Activated B cell treated with CpG ODN at 0.5 μM for 24 hours (primary cell): ENCODE measurements around the gene HES4. TPM values are rescaled to one million over a fixed set of nuclear protein-coding genes. Genes with fewer than 3 reads are reported as not detected.

Experiments
- ATAC-seq: fragments of 200-7000 bp; cut with Tn5 transposase; one replicate; pipeline ENCODE4 v1.10.0; 2021; ENCODE audit warnings: low read depth, mild to moderate bottlenecking, moderate library complexity
- CTCF ChIA-PET: fragments of 350-600 bp; sonication (Branson Sonifier 250); formaldehyde crosslinking; loops from one replicate; lab custom pipeline; 2021; ENCODE audit warnings: antibody characterized with exemption; lab: Charles Lee
- POLR2A ChIA-PET: fragments of 350-600 bp; sonication (Branson Sonifier 250); formaldehyde crosslinking; loops from one replicate; lab custom pipeline; 2021; ENCODE audit warnings: antibody characterized with exemption; lab: Charles Lee
- DNase-seq: peaks from one replicate; pipeline ENCODE4 v3.0.0; 2022
- H3K27ac Mint-ChIP-seq: one replicate; pipeline ENCODE4 v1.8.0; 2020; ENCODE audit warnings: mixed read lengths
- H3K27me3 Mint-ChIP-seq: one replicate; pipeline ENCODE4 v1.8.0; 2021; ENCODE audit warnings: mixed read lengths
- H3K36me3 Mint-ChIP-seq: one replicate; pipeline ENCODE4 v1.8.0; 2021; ENCODE audit warnings: low read depth, mixed read lengths
- H3K4me1 Mint-ChIP-seq: one replicate; pipeline ENCODE4 v1.8.0; 2021; ENCODE audit warnings: mixed read lengths
- H3K4me3 Mint-ChIP-seq: one replicate; pipeline ENCODE4 v1.8.0; 2020; ENCODE audit warnings: mild to moderate bottlenecking, mixed read lengths
- H3K9me3 Mint-ChIP-seq: one replicate; pipeline ENCODE4 v1.8.0; 2020; ENCODE audit warnings: mixed read lengths
- CTCF ChIP-seq: fragments of 200-600 bp; IDR thresholded peaks from one replicate; pipeline ENCODE4 v1.8.0; 2022; ENCODE audit warnings: antibody characterized with exemption, mild to moderate bottlenecking
- intact Hi-C: fragments of 100-400 bp; cut with micrococcal nuclease; formaldehyde crosslinking; loops from one replicate; pipeline ENCODE4 v1.15.1; 2024
- total RNA-seq: library from RNA; stranded (reverse); gene quantifications from 2 replicates; pipeline ENCODE4 v1.2.3, GENCODE V29; 2022

HES4 gene
- total RNA-seq, 1 donor from 2014 or later, result 0.67 TPM

GRCh38 chr1:1034439-1034781 lies 34.5 kb upstream of the HES4 start:
- Mint-ChIP-seq H3K36me3 (no peaks in the 10 kb centered on the region), H3K4me3 (peak overlapping the region; percentile 76), H3K9me3 (no peaks in the 10 kb centered on the region), H3K27ac (no peak overlapping the region), H3K27me3 (peaks cover 9% of the 10 kb centered on the region), H3K4me1 (peaks cover 32% of the 10 kb centered on the region)
- intact Hi-C loops, result loop anchor here (5.0 kb wide), 3 partner anchors 273 to 1358 kb away; partner anchors contain the start of genes ACAP3, MORN1, PUSL1 and RER1
- TF ChIP-seq CTCF, result no peak
- ATAC-seq (no peak), DNase-seq (no peak)
- POLR2A ChIA-PET, result interaction anchor here (0.6 to 4.5 kb wide), 5 partner anchors 21 to 123 kb away, joined by 3 to 159 read pairs (median 6); partner anchors contain the start of gene ISG15
- CTCF ChIA-PET, result interaction anchor here (0.9 to 3.6 kb wide), 3 partner anchors 88 to 266 kb away, joined by 3 to 29 read pairs (median 3); no protein-coding TSS in a partner anchor

- no peaks in the 10 kb centered on the region for H3K36me3 Mint-ChIP-seq
- intact Hi-C loops, result loop anchor here (1.0 to 5.0 kb wide), 9 partner anchors 25 to 1358 kb away; partner anchors contain the start of genes ACAP3, C1orf159, MORN1 and PUSL1
- POLR2A ChIA-PET, result interaction anchor here (0.6 to 4.5 kb wide), 14 partner anchors 11 to 293 kb away, joined by 3 to 159 read pairs (median 6); partner anchors contain the start of genes C1orf159, ISG15 and RNF223
- ATAC-seq (peak; percentile 6), DNase-seq (peak; percentile 48)
- H3K4me1 Mint-ChIP-seq, result peaks cover 27% of the 10 kb centered on the region
- TF ChIP-seq CTCF, result no peak
- H3K9me3 Mint-ChIP-seq, result no peaks in the 10 kb centered on the region
- H3K27ac Mint-ChIP-seq, result no peak overlapping the region
- CTCF ChIA-PET, result interaction anchor here (0.6 to 3.6 kb wide), 13 partner anchors 15 to 856 kb away, joined by 3 to 34 read pairs (median 7); no protein-coding TSS in a partner anchor
- H3K4me3 Mint-ChIP-seq, result peak overlapping the region; percentile 76
- H3K27me3 Mint-ChIP-seq, result peaks cover 6% of the 10 kb centered on the region
Measured at GRCh38 chr1:1033731-1034438, 34.0 kb upstream of the HES4 start.

GRCh38 chr1:1033009-1033587 lies 33.2 kb upstream of the HES4 start:
- H3K27ac Mint-ChIP-seq, result peak overlapping the region; percentile 24
- DNase-seq (peak; percentile 97), ATAC-seq (peak; percentile 96)
- intact Hi-C loops, result loop anchor here (1.0 to 5.0 kb wide), 9 partner anchors 26 to 1359 kb away; partner anchors contain the start of genes ACAP3, C1orf159, MORN1 and PUSL1
- peaks cover 19% of the 10 kb centered on the region for H3K4me1 Mint-ChIP-seq
- peak overlapping the region; percentile 72 for H3K4me3 Mint-ChIP-seq
- H3K9me3 Mint-ChIP-seq, result no peaks in the 10 kb centered on the region
- ChIA-PET CTCF (interaction anchor here (0.6 to 3.6 kb wide), 15 partner anchors 14 to 857 kb away, joined by 3 to 34 read pairs (median 5); no protein-coding TSS in a partner anchor), POLR2A (interaction anchor here (0.7 to 4.5 kb wide), 16 partner anchors 11 to 472 kb away, joined by 3 to 159 read pairs (median 4); partner anchors contain the start of genes AURKAIP1, C1orf159, DVL1 and ISG15)
- H3K36me3 Mint-ChIP-seq, result no peaks in the 10 kb centered on the region
- peak; percentile 67 for TF ChIP-seq CTCF
- H3K27me3 Mint-ChIP-seq, result no peaks in the 10 kb centered on the region

- Mint-ChIP-seq H3K27ac (peak overlapping the region; percentile 66), H3K4me1 (peaks cover 15% of the 10 kb centered on the region), H3K9me3 (no peaks in the 10 kb centered on the region), H3K36me3 (no peaks in the 10 kb centered on the region), H3K4me3 (peak overlapping the region; percentile 61), H3K27me3 (no peaks in the 10 kb centered on the region)
- no peak for TF ChIP-seq CTCF
- intact Hi-C loops, result loop anchor here (2.0 to 5.0 kb wide), 4 partner anchors 84 to 1360 kb away; partner anchors contain the start of genes ACAP3, C1orf159, MORN1 and PUSL1
- ChIA-PET POLR2A (interaction anchor here (0.6 to 4.5 kb wide), 18 partner anchors 12 to 473 kb away, joined by 3 to 159 read pairs (median 4); partner anchors contain the start of genes AURKAIP1, C1orf159, DVL1 and ISG15), CTCF (interaction anchor here (0.7 to 3.6 kb wide), 14 partner anchors 13 to 340 kb away, joined by 3 to 34 read pairs (median 6); no protein-coding TSS in a partner anchor)
- ATAC-seq (peak; percentile 2), DNase-seq (no peak)
Measured at GRCh38 chr1:1032424-1032823, 32.5 kb upstream of the HES4 start.
